ENCODE data around the gene RNF157.
"Not testable (repeated sequence)": the region's sequence is repeated elsewhere in the genome, so short reads cannot be mapped to it uniquely, and the experiment has no call there.

DNA sequence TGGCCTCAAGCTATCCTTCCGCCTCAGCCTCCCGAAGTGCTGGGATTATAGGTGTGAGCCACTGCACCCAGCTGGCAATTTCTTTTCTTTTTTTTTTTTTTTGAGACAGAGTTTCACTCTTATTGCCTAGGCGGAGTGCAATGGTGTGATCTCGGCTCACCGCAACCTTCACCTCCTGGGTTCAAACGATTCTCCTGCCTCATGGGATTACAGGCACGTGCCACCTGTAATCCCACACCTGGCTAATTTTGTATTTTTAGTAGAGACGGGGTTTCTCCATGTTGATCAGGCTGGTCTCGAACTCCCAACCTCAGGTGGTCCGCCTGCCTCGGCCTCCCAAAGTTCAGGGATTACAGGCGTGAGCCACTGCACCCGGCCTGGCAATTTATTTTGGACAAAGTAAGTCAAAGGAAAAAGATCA, 27.3 kb upstream of the RNF157 start:
- not testable (repeated sequence) for TF ChIP-seq EZH2phosphoT487 (IDR thresholded peaks at IDR 0.05; ENCODE audit: borderline replicate concordance, low read length)
- TF ChIP-seq, protein P1, sequence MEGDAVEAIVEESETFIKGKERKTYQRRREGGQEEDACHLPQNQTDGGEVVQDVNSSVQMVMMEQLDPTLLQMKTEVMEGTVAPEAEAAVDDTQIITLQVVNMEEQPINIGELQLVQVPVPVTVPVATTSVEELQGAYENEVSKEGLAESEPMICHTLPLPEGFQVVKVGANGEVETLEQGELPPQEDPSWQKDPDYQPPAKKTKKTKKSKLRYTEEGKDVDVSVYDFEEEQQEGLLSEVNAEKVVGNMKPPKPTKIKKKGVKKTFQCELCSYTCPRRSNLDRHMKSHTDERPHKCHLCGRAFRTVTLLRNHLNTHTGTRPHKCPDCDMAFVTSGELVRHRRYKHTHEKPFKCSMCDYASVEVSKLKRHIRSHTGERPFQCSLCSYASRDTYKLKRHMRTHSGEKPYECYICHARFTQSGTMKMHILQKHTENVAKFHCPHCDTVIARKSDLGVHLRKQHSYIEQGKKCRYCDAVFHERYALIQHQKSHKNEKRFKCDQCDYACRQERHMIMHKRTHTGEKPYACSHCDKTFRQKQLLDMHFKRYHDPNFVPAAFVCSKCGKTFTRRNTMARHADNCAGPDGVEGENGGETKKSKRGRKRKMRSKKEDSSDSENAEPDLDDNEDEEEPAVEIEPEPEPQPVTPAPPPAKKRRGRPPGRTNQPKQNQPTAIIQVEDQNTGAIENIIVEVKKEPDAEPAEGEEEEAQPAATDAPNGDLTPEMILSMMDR (IDR thresholded peaks at IDR 0.05; ENCODE audit: low read depth, low read length, poor library complexity, severe bottlenecking) = not testable (repeated sequence)

Data from DOHH2 (cell line).